ENCODE results near the gene ACACB.
A peak's percentile ranks its signal among the peaks of the same experiment; 100 is the strongest.

The ACACB gene

GRCh38 chr12:109110988-109111495 is 5.3 kb upstream of the ACACB start:
- DNase-seq (ENCODE audit: low read depth in 2 of 2), result peak; percentile 31 to 33

DNA sequence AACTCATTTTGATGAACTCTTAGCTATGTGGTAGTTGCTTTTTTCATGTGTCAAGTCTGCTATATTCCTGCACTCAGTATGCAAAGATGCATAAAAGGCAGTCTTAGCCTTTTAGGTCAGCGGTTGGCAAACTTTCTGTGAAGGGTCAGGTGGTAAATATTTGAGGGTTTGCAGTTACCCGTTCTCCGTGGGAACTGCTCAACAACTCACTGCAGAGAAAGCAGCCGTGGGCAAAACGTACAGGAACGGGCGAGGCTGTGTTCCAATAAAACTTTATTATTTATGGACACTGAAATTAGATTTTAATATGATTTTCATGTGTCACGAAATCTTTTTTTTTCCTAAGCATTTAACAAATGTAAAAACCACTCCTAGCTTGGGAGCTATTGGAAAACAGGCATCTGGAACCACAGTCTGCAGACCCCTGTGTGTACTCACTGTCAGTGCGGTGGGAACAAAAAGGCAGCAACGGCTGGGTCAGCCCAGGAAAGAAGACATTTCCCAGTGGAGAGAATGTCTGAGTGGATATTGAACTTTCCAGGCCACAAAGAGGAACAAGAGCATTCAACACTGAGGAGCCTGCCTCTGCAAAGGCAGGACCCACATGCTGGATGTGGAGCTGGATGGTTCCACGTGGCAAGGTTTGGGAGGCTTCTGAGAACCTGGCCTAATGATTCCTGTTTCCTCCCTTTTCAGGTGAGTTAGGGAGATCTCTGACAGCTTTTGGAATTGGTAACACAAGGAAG is 3.5 kb upstream of the ACACB start:
- no peak for DNase-seq (ENCODE audit: low read depth in 2 of 2)

GRCh38 chr12:109113661-109114321 is 2.6 kb upstream of the ACACB start:
- no peak for DNase-seq (ENCODE audit: low read depth in 2 of 2)

DNA sequence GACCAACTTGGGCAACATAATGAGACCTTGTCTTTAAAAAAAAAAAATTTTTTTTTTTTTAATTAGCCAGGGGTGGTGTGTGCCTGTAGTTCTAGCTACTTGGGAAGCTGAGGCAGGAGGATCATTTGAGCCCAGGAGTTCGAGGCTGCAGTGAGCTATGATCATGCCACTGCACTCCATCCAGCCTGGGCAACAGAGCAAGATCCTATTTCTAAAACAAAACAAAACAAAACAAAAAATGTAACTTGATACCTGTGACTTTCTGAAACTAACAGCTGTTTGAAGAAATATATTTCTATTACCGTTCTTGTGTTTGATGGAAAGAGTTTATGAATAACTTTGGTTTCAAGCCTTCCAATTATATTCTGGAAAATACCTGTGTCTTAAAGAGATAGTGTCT is 1.7 kb upstream of the ACACB start:
- no peak for DNase-seq (ENCODE audit: low read depth in 2 of 2)

GRCh38 chr12:109115404-109115757 is 1.0 kb upstream of the ACACB start:
- no peak for DNase-seq (ENCODE audit: low read depth in 2 of 2)

GRCh38 chr12:109116611-109116949 is 193 bp downstream of the ACACB start:
- no peak for DNase-seq (ENCODE audit: low read depth in 2 of 2)

DNA sequence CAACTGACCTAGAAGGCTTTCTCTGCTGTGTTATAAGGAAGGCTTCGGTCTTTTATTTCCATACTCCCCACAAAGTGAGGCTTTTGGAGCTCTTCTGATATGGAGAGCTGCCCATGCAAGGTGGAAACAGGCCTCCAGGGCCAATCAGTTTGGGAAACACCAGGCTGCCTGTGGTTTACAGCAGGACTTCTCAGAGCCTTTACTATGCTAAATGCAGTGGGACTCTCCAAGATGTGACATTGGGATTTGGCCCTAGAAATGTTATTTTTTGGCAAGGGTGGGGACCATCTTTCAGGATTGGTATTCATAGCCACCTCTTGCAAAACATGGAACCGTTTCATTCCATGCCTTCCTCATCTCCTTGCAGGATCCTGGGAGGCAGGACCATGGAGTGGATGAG is 3.7 kb downstream of the ACACB start:
- no peak for DNase-seq (ENCODE audit: low read depth in 2 of 2)

DNA sequence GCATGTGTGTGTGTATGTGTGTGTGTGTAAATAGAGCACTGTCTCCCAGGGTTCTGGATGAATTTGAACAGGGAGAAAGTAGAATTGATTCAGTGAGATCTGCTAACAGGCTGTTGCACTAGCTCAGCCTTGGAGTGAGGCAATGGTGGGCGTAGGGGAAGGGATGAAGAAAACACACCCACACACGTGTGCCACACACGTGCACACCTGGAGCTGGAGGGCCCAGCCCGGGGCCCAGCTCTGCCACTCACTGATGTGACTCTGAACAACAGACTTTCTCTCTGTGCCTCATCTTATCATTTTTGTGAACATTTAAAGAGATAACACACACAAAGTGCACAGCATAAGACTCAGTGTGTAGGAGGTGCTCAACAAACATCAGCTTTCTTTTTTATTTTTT is 4.2 kb downstream of the ACACB start:
- DNase-seq (ENCODE audit: low read depth in 2 of 2), result no peak

DNA sequence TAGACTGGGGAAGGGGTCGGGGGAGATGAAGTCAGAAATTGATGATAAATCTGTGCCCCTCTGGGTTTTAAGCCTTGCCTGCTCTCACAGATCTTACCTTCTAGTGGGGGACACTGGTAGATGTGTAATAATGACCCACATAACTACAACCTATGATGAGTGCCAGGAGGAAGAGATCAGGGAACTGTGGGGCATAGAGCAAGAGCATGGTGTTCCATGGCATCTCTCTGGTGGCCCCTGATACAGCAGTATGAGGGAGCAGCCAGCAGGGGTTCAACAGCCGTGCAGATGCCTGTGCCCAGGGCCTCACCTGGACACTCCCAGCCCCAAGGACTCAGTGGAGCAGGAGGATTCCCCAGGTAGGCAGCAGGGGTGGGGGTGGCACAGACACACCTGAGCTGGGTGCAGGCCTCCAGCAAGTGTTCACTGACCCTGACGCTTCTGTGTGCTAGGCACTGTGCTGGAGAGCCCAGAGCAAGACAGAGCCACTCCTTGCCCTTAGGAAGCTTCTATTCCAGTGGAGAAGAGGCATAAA is 5.0 kb downstream of the ACACB start:
- DNase-seq (ENCODE audit: low read depth in 2 of 2), result no peak

- DNase-seq (ENCODE audit: low read depth in 2 of 2), result no peak
Observed at GRCh38 chr12:109124878-109125648, 8.7 kb downstream of the ACACB start.

DNA sequence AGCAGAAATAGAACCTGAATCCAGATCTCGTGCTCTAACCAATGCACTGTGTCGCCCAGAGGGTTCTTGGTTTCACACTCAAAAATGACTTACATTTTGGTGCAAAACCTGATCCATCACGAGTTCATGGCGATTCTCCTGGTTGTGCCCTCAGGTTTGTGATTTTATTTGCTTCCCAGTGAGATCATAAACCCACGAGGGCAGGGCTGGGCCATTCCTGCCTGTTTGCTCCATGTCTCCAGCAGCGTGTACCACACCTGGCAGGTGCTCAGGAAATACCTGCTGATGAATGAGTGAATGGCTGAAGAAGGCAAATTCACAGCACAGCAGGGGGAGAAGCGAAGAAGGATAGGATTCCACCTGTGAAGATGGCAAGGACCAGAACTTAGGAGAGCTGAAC is 9.4 kb downstream of the ACACB start:
- no peak for DNase-seq (ENCODE audit: low read depth in 2 of 2)

GRCh38 chr12:109126784-109127183 is 10.4 kb downstream of the ACACB start:
- DNase-seq (ENCODE audit: low read depth in 2 of 2), result no peak

DNA sequence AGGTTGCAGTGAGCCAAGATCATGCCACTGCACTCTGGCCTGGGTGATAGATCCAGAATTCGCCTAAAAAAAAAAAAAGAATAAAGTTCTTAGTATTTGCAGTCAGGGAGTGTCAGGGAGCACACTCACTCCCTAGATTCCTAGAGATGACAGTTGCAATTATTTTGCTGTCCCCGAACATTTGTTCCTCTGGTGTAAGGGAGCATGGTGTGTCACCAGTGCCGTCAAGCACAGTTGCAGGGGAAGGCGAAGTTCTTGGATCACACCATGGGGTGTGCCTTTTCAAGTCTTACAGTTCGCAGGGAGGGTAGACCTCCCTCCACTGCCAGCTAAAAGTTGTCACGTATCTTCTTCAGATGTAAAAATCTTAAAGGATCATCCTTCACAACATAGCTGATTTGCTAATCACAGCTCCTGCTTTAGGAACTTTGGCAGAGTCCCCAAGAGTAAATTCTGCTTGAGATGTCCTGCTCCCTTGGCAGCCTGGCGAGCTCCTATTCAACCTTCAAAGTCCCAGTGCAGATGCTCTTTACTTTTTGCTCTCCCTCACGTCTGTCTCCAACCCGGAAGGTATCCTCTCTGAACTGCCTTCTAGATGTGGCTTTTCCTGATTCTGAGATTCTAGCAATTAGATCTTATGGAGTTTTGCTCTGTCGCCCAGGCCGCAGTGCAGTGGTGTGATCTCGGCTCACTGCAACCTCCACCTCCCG is 11.3 kb downstream of the ACACB start:
- no peak for DNase-seq (ENCODE audit: low read depth in 2 of 2)

- DNase-seq (ENCODE audit: low read depth in 2 of 2), result no peak
Observed at GRCh38 chr12:109130297-109131153, 14.1 kb downstream of the ACACB start.

GRCh38 chr12:109131154-109132050 is 15.0 kb downstream of the ACACB start:
- no peak for DNase-seq (ENCODE audit: low read depth in 2 of 2)

DNA sequence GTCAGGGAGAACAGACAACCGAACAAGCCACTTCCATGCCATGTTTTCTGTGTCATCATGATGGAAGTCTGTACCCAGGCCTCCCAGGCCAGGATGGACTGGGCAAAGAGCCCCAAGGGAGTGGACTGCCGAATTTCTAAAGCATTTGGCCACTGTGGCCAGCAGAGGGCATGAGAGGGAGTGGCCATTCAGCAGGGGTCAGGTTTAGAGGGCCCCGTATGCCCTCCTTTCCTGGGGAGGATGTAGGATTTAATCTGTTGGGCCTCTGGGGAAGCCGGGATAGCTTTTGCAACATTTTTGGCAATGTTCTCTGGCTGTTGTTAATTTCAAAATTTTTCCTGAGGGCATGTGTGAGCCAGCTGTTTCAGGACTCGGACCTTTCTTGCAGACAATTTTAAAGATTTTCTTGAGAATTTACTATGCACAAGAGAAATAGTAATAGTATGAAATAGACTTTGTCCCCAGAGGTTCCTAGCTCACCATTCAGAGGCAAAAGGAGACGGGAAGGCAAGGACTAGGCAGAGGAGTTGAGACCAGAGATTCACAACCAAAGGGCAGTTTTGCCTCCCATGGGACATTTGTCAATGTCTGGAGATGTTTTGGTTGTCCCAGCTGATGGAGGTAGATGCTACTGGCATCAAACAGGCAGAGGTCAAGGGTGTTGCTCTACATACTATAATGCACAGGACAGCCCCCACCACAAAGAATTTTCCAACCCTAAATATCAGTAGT is 18.0 kb downstream of the ACACB start:
- no peak for DNase-seq (ENCODE audit: low read depth in 2 of 2)

GRCh38 chr12:109137055-109137454 is 20.7 kb downstream of the ACACB start:
- DNase-seq (ENCODE audit: low read depth in 2 of 2), result no peak

DNA sequence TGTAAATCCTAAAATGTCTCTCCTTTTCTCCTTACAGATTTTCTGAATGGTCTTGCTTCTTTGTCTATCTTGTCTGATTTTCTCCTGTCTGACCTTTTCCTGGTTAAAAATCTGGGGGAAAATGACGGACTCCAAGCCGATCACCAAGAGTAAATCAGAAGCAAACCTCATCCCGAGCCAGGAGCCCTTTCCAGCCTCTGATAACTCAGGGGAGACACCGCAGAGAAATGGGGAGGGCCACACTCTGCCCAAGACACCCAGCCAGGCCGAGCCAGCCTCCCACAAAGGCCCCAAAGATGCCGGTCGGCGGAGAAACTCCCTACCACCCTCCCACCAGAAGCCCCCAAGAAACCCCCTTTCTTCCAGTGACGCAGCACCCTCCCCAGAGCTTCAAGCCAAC is 23.0 kb downstream of the ACACB start:
- DNase-seq (ENCODE audit: low read depth in 2 of 2), result no peak

DNA sequence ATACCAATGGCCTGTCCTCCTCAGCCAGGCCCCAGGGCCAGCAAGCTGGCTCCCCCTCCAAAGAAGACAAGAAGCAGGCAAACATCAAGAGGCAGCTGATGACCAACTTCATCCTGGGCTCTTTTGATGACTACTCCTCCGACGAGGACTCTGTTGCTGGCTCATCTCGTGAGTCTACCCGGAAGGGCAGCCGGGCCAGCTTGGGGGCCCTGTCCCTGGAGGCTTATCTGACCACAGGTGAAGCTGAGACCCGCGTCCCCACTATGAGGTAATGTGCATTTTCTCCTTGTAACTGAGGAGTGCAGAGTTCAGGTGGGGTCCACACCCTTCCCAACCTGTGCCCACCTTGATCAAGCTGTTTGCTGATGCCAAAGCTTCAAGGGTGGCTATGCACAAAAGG is 23.4 kb downstream of the ACACB start:
- no peak for DNase-seq (ENCODE audit: low read depth in 2 of 2)

Measured in stimulated activated CD8-positive, alpha-beta memory T cell treated with anti-CD3 and anti-CD28 coated beads, Interleukin-15, amount 100 ng/mL, for 48 hours (primary cell).